Keratinocyte (primary cell): ENCODE results near the gene CD81. TPM values are rescaled to one million over a fixed set of nuclear protein-coding genes. Genes with fewer than 3 reads are reported as not detected.
A peak's percentile ranks its signal among the peaks of the same experiment; 100 is the strongest.

Experiments
- DNase-seq: peaks from one replicate; pipeline ENCODE4 v3.0.0-alpha.2; 2011; ENCODE audit warnings: low read depth, missing footprints, low spot score
- FAIRE-seq: peaks from 2 replicates; lab custom pipeline; 2011; peaks lifted over from hg19 to GRCh38; lab: Jason Lieb, UNC
- H2AFZ ChIP-seq: 2 replicates; pipeline ENCODE4 v1.6.0; 2012; ENCODE audit warnings: low read length, control low read depth, inconsistent platforms; ENCODE audit not compliant: control insufficient read depth
- H3K27ac ChIP-seq: 2 replicates; pipeline ENCODE4 v1.5.1; 2011; ENCODE audit warnings: low read length; ENCODE audit not compliant: control insufficient read depth, insufficient read depth
- H3K27me3 ChIP-seq: 3 replicates; pipeline ENCODE4 v1.6.0; 2011; ENCODE audit warnings: low read length; ENCODE audit not compliant: control insufficient read depth, insufficient read depth; ENCODE audit errors: extremely low read depth
- H3K36me3 ChIP-seq, 2 experiments: 2 replicates in 1 of 2; 3 replicates in 1 of 2; pipeline ENCODE4 v1.5.1; 2011; ENCODE audit warnings: low read length in 2 of 2, mild to moderate bottlenecking in 1 of 2; ENCODE audit not compliant: control insufficient read depth in 2 of 2, insufficient read depth in 2 of 2; ENCODE audit errors: extremely low read depth in 1 of 2
- H3K4me1 ChIP-seq: 3 replicates; pipeline ENCODE4 v1.5.1; 2011; ENCODE audit warnings: low read length; ENCODE audit not compliant: control insufficient read depth, insufficient read depth; ENCODE audit errors: extremely low read depth
- H3K4me2 ChIP-seq: 3 replicates; pipeline ENCODE4 v1.6.0; 2011; ENCODE audit warnings: low read depth, low read length; ENCODE audit not compliant: control insufficient read depth, insufficient read depth; ENCODE audit errors: extremely low read depth
- H3K4me3 ChIP-seq, 3 experiments: fragments of 200-600 bp in 1 of 3; sonication (generic) in 1 of 3; 2 replicates in 2 of 3; 3 replicates in 1 of 3; pipeline ENCODE4 v1.5.1; 2011 to 2016; ENCODE audit warnings: low read length in 3 of 3, mild to moderate bottlenecking in 3 of 3, control low read depth in 2 of 3, inconsistent platforms in 1 of 3, low read depth in 1 of 3, mixed read lengths in 1 of 3, mixed run types in 1 of 3, moderate library complexity in 1 of 3; ENCODE audit not compliant: control insufficient read depth in 2 of 3, insufficient read depth in 2 of 3; ENCODE audit errors: extremely low read depth in 1 of 3
- H3K79me2 ChIP-seq: 2 replicates; pipeline ENCODE4 v1.6.0; 2012; ENCODE audit warnings: low read length; ENCODE audit not compliant: control insufficient read depth, insufficient read depth
- H3K9ac ChIP-seq: 3 replicates; pipeline ENCODE4 v1.6.0; 2011; ENCODE audit warnings: low read length; ENCODE audit not compliant: control insufficient read depth, insufficient read depth; ENCODE audit errors: extremely low read depth
- H3K9me1 ChIP-seq: 3 replicates; pipeline ENCODE4 v1.6.0; 2011; ENCODE audit warnings: low read length; ENCODE audit not compliant: control insufficient read depth, insufficient read depth; ENCODE audit errors: extremely low read depth
- H3K9me3 ChIP-seq: 2 replicates; pipeline ENCODE4 v1.5.1; 2012; ENCODE audit warnings: low read depth, low read length; ENCODE audit not compliant: control insufficient read depth
- H4K20me1 ChIP-seq: 3 replicates; pipeline ENCODE4 v1.6.0; 2011; ENCODE audit warnings: low read length; ENCODE audit not compliant: control insufficient read depth, insufficient read depth; ENCODE audit errors: extremely low read depth
- EZH2 ChIP-seq: IDR thresholded peaks from one replicate; pipeline ENCODE4 v1.6.1; 2012; ENCODE audit warnings: inconsistent platforms, mild to moderate bottlenecking, low read length, moderate library complexity
- dilution Hi-C: fragments of 300-500 bp; cut with MboI; formaldehyde crosslinking; loops from one replicate; pipeline ENCODE4 v1.7.0; 2020; ENCODE audit warnings: low sequenced_read_pairs; ENCODE audit not compliant: extremely low pct_ligation_motif_present
- polyA plus RNA-seq, 5 experiments: library from polyadenylated mRNA; depleted of rRNA in 3 of 5; stranded (reverse) in 3 of 5; stranded (forward) in 1 of 5; unstranded in 1 of 5; fragments of >200 nt; gene quantifications; 1 replicate in 1 of 5; 2 replicates in 3 of 5; 3 replicates in 1 of 5; pipeline versions ENCODE4 v1.2.1 to v1.2.3, GENCODE V29; 2011 to 2012; ENCODE audit warnings: missing spikeins in 2 of 5, low read depth in 1 of 5, low replicate concordance in 1 of 5
- TF ChIP-seq, protein P1 (sequence below), 3 experiments: IDR thresholded peaks in 1 of 3; conservative IDR thresholded peaks in 1 of 3; optimal IDR thresholded peaks in 1 of 3; 2 replicates in 2 of 3; 3 replicates in 1 of 3; pipeline versions ENCODE3 to v1.5.1; 2011; ENCODE audit warnings: low read length in 3 of 3, mild to moderate bottlenecking in 3 of 3, moderate library complexity in 2 of 3, control low read depth in 1 of 3, inconsistent platforms in 1 of 3; ENCODE audit not compliant: insufficient read depth in 2 of 3; ENCODE audit errors: extremely low read depth in 1 of 3

CD81 gene
- polyA plus RNA-seq, 1 donor (not counting 4 experiments of a cell fraction or from before 2014, with no cell fraction given): 194 TPM

DNA sequence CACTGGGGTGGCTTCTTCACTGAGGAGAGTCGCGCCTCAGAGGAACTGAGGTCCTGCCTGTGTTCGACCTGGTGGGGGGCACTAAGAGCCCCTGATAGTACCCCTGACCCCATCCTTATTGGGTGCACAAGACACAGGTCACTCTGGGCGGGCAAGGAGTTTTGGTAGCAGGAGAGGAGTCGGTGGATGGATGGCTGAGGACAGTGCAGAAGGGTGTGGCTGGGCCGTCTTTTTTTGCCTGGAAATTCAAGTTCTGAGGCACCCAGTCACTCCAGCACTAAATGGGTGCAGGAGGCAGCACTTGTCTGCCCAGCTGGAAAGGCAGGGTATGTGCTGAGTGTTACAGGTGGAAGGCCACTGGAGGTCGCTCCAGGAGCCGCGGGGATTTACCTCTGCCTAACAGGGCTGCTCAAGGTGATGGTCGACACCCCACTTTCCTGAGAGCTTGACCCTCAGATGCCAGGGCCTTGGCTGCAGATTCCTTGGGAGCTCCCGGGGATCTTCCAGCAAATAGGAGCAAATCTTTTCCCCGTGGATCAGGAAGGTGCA lies 24.4 kb downstream of the CD81 start:
- Histone ChIP-seq H3K27me3 (no peaks in the 10 kb centered on the region), H3K4me3 (peak overlapping the region; percentile 97 to 99 (median 99)), H3K4me2 (peak overlapping the region; percentile 98), H3K9me3 (no peaks in the 10 kb centered on the region), H4K20me1 (no peaks in the 10 kb centered on the region), H3K79me2 (peaks cover 26% of the 10 kb centered on the region), H3K36me3 (peaks cover 17 to 18% of the 10 kb centered on the region in 2 experiments), H3K9me1 (no peaks in the 10 kb centered on the region), H3K27ac (peak overlapping the region; percentile 87), H3K4me1 (peaks cover 19% of the 10 kb centered on the region), H3K9ac (peak overlapping the region; percentile 97), H2AFZ (no peak overlapping the region)
- TF ChIP-seq EZH2: no peak
- TF ChIP-seq, protein P1, sequence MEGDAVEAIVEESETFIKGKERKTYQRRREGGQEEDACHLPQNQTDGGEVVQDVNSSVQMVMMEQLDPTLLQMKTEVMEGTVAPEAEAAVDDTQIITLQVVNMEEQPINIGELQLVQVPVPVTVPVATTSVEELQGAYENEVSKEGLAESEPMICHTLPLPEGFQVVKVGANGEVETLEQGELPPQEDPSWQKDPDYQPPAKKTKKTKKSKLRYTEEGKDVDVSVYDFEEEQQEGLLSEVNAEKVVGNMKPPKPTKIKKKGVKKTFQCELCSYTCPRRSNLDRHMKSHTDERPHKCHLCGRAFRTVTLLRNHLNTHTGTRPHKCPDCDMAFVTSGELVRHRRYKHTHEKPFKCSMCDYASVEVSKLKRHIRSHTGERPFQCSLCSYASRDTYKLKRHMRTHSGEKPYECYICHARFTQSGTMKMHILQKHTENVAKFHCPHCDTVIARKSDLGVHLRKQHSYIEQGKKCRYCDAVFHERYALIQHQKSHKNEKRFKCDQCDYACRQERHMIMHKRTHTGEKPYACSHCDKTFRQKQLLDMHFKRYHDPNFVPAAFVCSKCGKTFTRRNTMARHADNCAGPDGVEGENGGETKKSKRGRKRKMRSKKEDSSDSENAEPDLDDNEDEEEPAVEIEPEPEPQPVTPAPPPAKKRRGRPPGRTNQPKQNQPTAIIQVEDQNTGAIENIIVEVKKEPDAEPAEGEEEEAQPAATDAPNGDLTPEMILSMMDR (optimal IDR thresholded peaks at IDR 0.05 in 1 of 3, IDR thresholded peaks at IDR 0.05 in 1 of 3, conservative IDR thresholded peaks at IDR 0.05 in 1 of 3; ENCODE audit: extremely low read depth in 1 of 3, insufficient read depth in 2 of 3, low read length in 3 of 3): peak; percentile 40 to 54 (median 40)
- DNase-seq: no peak
- dilution Hi-C loops: no loop called here
- FAIRE-seq: no peak

DNA sequence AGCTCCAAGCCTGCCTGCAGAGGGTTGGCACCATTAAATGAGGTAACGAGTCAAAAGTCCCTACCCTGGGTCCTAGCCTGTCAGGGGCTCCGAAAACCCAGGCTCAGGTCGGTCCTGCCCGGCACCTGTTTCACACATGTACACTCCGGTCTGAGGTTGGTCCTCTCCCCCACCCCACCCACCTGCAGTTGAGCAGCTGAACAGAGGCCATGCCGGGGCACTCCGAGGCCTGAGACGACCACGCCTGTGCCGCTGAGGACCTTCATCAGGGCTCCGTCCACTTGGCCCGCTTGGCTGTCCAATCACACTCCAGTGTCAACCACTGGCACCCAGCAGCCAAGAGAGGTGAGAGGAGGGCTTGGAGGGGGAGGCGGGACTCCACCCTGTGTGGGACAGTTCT lies 25.0 kb downstream of the CD81 start:
- no peak overlapping the region for H3K9ac ChIP-seq
- no peak for TF ChIP-seq EZH2
- TF ChIP-seq, protein P1 (optimal IDR thresholded peaks at IDR 0.05 in 1 of 3, IDR thresholded peaks at IDR 0.05 in 1 of 3, conservative IDR thresholded peaks at IDR 0.05 in 1 of 3; ENCODE audit: extremely low read depth in 1 of 3, insufficient read depth in 2 of 3, low read length in 3 of 3): no peak
- dilution Hi-C loops: no loop called here
- peak overlapping the region in 1 of 3 experiments; percentile 97 for H3K4me3 ChIP-seq
- no peak overlapping the region for H2AFZ ChIP-seq
- peaks cover 11 to 13% of the 10 kb centered on the region in 2 experiments for H3K36me3 ChIP-seq
- no peaks in the 10 kb centered on the region for H4K20me1 ChIP-seq
- H3K79me2 ChIP-seq: peaks cover 26% of the 10 kb centered on the region
- DNase-seq (no peak), FAIRE-seq (no peak)
- peak overlapping the region; percentile 98 for H3K4me2 ChIP-seq
- H3K9me3 ChIP-seq: no peaks in the 10 kb centered on the region
- no peak overlapping the region for H3K27ac ChIP-seq
- peaks cover 19% of the 10 kb centered on the region for H3K4me1 ChIP-seq
- H3K9me1 ChIP-seq: no peaks in the 10 kb centered on the region
- no peaks in the 10 kb centered on the region for H3K27me3 ChIP-seq
